GM18870 (cell line): Measurements from ENCODE around the gene ZNF568.

Source experiments
- ATAC-seq: cut with Tn5 transposase; IDR thresholded peaks from one replicate; pipeline ENCODE4 v1.9.1; 2021; ENCODE audit warnings: moderate library complexity; ENCODE audit not compliant: unreplicated experiment

Gene ZNF568

DNA sequence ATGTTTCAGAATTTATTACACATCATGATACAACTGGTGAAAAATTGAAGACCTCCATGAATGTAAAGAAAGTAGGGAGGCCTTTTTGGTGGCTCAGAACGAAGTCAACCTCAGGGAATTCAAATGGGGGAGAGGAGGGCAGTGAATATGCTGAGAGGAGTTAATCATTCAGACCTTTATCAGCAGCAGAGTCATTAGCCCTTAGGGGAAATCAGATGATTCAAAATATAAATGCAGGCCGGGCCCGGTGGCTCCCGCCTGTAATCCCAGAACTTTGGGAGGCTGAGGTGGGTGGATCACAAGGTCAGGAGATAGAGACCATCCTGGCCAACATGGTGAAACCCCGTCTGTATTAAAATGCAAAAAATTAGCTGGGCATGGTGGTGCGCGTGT, 81.7 kb downstream of the ZNF568 start:
- ATAC-seq, result no peak

DNA sequence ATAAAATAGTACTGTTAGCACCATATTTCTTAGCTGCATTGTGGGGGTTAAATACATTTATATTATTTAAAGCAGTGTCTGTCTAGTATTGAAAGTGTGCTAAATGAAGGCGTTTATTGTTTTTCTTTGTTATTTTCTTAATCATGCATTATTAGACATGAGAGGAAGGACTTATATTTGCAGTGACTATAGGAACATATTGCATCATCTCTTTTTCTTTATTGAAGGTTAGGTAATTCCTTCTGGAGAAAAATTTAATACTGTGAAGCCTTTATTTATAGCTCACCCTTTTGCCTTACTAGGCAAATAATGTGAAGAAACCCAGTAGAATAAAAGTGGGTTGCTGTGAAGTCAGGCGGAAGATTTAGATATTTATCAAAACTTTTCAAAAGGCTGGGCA, 83.2 kb downstream of the ZNF568 start:
- no peak for ATAC-seq

DNA sequence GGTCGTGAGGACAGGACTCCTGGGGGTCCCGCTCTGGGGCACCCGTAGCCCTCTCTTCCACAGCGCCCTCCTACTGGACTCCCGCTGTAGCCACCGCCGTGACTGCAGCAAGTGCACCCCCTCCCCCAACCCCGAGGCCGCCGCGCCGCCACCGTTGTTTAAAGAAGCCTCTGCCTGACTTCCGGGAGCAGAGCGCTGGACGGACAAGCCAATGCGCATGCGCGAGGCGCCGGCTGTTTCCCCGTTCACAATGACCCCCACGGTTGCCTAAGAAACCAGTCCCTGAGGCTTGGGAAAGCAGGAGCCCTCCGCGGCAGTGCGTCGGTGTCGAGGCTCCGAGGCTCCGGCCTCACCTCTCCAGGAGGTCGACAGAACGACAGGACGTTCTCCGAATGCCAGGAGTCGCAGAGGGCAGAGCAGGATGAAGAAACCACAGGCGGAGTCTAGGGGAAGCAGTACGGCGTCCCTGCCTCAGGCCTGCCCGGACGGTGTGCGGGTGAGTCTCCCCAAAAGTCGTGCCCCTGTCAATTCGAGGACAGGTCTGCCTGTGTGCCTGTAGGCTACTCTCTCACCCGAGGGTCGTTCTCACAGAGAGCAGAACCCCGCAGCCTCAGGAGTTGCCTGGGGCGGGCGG, 91.6 kb downstream of the ZNF568 start:
- ATAC-seq, result no peak

DNA sequence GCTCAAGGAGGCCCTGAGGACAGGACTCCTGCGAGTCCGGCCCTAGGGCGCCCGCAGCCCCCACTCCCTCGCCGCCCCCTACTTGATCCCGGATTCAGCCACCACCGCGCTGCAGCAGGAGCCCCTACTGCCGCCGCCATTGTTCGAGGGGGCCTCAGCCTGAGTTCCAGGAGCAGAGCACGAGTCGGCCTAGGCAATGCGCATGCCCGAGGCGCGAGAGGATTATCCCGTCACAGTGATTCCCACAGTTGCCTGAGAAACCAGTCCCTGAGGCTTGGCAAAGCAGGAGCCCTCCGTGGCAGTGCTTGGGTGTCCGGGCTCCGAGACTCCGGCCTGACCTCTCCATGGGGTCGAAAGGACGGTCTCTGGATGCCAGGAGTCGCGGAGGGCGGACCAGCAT, 93.7 kb downstream of the ZNF568 start:
- no peak for ATAC-seq

DNA sequence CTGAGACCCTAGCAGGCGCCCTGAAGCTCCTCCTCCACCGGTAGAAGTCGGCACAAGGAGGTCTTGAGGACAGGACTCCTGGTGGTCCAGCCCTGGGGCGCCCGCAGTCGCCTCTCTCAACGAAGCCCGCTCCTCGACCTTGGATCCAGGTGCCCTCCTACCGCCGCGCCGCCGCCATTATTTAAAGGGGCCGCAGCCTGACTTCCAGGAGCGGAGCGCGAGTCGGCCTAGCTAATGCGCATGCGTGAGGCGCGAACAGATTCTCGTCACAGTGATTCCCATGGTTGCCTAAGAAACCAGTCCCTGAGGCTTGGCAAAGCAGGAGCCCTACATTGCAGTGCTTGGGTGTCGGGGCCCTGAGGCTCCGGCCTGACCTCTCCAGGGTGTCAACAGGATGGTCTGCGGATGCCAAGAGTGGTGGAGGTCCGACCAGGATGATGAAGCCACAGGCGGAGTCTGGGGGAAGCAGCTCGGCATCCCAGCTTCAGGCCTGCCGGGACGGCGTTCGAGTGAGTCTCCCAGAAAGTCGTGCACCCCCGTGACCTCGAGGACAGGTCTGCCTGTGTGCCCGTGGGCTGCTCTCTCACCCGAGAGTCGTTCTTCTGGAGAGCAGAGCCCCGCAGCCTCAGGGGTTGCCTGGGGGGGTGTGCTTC, 96.1 kb downstream of the ZNF568 start:
- no peak for ATAC-seq

DNA sequence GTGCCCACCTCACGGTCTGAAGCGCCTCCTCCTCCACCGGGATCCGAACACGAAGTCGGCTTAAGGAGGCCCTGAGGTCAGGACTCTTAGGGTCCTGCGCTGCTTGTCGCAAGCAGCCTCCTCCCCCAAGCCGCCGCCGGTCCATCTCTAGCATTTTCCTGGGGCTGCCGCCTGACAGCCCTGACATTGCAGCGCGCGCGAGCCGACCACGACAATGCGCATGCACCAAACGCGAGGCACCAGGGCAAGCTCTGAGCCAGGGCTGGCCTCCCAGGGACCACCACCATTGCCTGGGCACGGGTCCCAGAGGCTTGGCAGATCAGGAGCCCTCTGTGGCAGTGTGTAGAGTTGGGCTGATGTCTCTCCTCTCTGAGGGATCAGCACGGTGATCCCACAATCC, 98.3 kb downstream of the ZNF568 start:
- ATAC-seq, result no peak

DNA sequence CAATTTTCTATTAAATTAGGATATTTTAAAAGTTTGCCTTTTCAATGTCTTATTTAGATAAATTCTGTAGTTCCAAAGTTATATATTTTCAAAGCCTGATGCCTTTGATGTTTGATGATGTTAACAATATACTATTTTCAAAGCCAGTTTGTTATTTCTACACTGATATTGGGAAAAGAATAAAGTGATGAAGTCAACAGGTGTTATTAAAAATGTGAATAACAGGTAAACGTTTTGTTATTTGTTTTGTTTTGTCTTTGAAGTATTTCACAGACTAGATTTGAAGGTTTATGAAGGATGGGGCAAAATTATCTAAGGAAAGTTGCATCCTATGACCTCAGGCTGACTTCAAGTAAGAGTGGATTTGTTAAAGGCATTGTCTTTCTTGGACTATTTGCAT, 129.0 kb downstream of the ZNF568 start:
- no peak for ATAC-seq
